GM21515 (cell line): ENCODE measurements around the gene PRICKLE1.
A peak's percentile ranks its signal among the peaks of the same experiment; 100 is the strongest.

ENCODE experiments used
- ATAC-seq: cut with Tn5 transposase; IDR thresholded peaks from one replicate; pipeline ENCODE4 v1.9.1; 2021; ENCODE audit not compliant: unreplicated experiment

PRICKLE1 gene

GRCh38 chr12:42459336-42459847 lies 130.2 kb downstream of the PRICKLE1 start:
- ATAC-seq = no peak

GRCh38 chr12:42458575-42458974 lies 131.0 kb downstream of the PRICKLE1 start:
- no peak for ATAC-seq

GRCh38 chr12:42450248-42450647 lies 139.3 kb downstream of the PRICKLE1 start:
- ATAC-seq = no peak

- ATAC-seq = no peak
Measured at GRCh38 chr12:42448841-42449240, 140.7 kb downstream of the PRICKLE1 start.

- no peak for ATAC-seq
Measured at GRCh38 chr12:42447371-42447786, 142.2 kb downstream of the PRICKLE1 start.

- no peak for ATAC-seq
Measured at GRCh38 chr12:42446761-42447160, 142.8 kb downstream of the PRICKLE1 start.

GRCh38 chr12:42445891-42446290 lies 143.7 kb downstream of the PRICKLE1 start:
- ATAC-seq = no peak

- no peak for ATAC-seq
Measured at GRCh38 chr12:42444192-42444943, 145.2 kb downstream of the PRICKLE1 start.

- ATAC-seq = no peak
Measured at GRCh38 chr12:42442888-42443287, 146.7 kb downstream of the PRICKLE1 start.

- no peak for ATAC-seq
Measured at GRCh38 chr12:42442311-42442759, 147.2 kb downstream of the PRICKLE1 start.

- no peak for ATAC-seq
Measured at GRCh38 chr12:42440608-42441007, 148.9 kb downstream of the PRICKLE1 start.

GRCh38 chr12:42432517-42433140 lies 156.9 kb downstream of the PRICKLE1 start:
- ATAC-seq = no peak

GRCh38 chr12:42428850-42429249 lies 160.7 kb downstream of the PRICKLE1 start:
- no peak for ATAC-seq

GRCh38 chr12:42426746-42427145 lies 162.8 kb downstream of the PRICKLE1 start:
- no peak for ATAC-seq

- ATAC-seq = peak; percentile 44
Measured at GRCh38 chr12:42422785-42423184, 166.8 kb downstream of the PRICKLE1 start.

GRCh38 chr12:42421844-42422779 lies 167.4 kb downstream of the PRICKLE1 start:
- ATAC-seq = peak; percentile 90

- no peak for ATAC-seq
Measured at GRCh38 chr12:42420395-42420794, 169.2 kb downstream of the PRICKLE1 start.

- no peak for ATAC-seq
Measured at GRCh38 chr12:42410340-42410739, 179.2 kb downstream of the PRICKLE1 start.

- ATAC-seq = no peak
Measured at GRCh38 chr12:42409471-42409870, 180.1 kb downstream of the PRICKLE1 start.

GRCh38 chr12:42407306-42407705 lies 182.2 kb downstream of the PRICKLE1 start:
- no peak for ATAC-seq
